Choroid plexus epithelial cell (primary cell): ENCODE data around the gene MAGIX.
A peak's percentile ranks its signal among the peaks of the same experiment; 100 is the strongest.

ENCODE experiments used
- DNase-seq: peaks from one replicate; pipeline ENCODE4 v3.0.0-alpha.2; 2010; ENCODE audit warnings: low read depth
- H3K4me3 ChIP-seq: 2 replicates; pipeline ENCODE4 v1.5.1; 2011; ENCODE audit warnings: low read depth, mild to moderate bottlenecking, control low read depth, low read length, moderate library complexity
- TF ChIP-seq, protein P1 (sequence below): conservative IDR thresholded peaks from 2 replicates; pipeline ENCODE4 v1.5.1; 2011; ENCODE audit warnings: low read depth, mild to moderate bottlenecking, control low read depth, inconsistent platforms, low read length, moderate library complexity

Gene MAGIX

DNA sequence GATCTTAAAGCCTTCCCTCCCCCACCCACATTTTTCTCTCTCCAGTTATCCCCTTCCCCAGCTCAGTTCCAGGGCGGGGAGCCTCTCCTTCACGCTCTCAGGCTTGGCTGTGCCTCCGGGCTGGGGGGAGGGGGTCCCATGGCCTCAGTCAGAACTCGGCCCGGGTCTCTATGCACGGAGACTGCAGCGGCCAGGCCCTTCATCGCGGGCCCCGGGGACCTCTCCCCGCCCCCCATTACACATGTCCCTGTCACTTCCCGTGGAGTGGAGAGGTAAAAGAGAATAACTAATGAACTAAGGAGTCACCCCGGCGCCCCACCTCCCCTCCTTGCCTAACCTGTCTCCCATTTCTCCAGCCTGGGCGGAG, 24.5 kb downstream of the MAGIX start:
- no peak overlapping the region for H3K4me3 ChIP-seq
- DNase-seq: no peak
- TF ChIP-seq, protein P1, sequence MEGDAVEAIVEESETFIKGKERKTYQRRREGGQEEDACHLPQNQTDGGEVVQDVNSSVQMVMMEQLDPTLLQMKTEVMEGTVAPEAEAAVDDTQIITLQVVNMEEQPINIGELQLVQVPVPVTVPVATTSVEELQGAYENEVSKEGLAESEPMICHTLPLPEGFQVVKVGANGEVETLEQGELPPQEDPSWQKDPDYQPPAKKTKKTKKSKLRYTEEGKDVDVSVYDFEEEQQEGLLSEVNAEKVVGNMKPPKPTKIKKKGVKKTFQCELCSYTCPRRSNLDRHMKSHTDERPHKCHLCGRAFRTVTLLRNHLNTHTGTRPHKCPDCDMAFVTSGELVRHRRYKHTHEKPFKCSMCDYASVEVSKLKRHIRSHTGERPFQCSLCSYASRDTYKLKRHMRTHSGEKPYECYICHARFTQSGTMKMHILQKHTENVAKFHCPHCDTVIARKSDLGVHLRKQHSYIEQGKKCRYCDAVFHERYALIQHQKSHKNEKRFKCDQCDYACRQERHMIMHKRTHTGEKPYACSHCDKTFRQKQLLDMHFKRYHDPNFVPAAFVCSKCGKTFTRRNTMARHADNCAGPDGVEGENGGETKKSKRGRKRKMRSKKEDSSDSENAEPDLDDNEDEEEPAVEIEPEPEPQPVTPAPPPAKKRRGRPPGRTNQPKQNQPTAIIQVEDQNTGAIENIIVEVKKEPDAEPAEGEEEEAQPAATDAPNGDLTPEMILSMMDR: no peak

DNA sequence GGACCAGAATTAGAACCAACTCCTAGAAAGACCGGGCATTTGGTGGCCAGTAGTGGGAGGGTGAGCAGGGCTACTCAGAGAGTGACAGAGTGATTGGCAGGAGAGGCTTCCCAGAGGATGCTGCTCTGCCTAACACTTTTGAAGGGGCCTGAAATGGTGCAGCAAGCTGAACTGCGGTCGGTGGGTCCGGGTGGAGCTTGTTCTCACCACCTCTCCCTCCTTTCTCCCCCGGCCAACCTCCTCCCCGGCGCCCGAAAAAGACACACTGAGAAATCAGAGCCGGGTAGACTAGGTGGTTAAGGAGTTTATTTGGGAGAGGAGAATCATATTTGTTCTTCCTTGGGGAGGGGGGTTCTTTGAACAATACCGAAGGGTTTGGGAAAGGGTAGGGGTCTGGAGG, 25.0 kb downstream of the MAGIX start:
- TF ChIP-seq, protein P1: no peak
- no peak overlapping the region for H3K4me3 ChIP-seq
- no peak for DNase-seq

DNA sequence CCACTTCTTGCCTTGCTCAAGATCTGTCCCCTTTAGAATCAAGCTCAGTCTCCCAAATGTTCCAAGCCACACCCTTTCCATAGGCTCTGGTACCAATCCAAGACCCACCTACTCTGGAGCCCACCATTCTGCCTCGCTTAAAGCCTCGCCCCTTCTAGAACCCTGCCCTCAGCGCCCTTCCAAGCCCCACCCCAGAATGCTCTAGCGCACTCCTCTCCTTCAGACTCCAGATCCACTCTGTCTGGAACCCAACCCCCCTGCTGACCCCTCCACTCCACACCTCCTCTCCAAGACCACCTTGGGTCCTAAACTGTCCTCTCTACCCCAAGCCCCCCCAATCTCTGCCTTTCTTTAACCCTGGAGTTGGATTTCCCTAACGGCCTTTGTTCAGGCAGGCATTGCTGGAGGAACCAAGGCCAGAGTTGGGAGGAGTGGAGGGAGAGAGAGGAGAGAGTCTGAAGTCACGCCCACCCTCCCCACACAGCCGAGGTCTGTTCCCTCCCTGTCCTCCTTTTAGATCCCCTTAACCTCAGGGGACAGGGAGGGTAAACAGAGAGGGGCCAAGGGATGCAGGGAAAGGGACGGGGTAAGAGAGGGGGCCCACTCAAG, 26.0 kb downstream of the MAGIX start:
- DNase-seq: no peak
- H3K4me3 ChIP-seq: no peak overlapping the region
- TF ChIP-seq, protein P1: no peak

DNA sequence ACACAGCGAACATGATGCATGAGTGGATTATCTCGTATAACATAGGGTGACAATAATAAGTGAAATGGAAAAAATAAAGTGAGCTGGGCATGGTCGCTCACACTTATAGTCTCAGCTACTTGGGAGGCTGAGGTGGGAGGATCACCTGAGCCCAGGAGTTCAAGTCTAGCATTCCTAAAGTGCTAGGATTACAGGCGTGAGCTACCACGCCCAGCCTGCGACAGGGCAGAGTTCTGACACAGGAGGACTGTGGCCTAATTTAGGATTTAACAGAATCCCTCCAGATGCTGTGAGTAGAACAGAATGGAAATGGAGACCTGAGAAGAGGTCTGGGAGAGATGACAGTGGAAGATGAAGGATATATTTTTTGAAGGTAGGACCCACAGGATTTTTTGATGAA, 27.0 kb downstream of the MAGIX start:
- no peak overlapping the region for H3K4me3 ChIP-seq
- TF ChIP-seq, protein P1: no peak
- DNase-seq: no peak

DNA sequence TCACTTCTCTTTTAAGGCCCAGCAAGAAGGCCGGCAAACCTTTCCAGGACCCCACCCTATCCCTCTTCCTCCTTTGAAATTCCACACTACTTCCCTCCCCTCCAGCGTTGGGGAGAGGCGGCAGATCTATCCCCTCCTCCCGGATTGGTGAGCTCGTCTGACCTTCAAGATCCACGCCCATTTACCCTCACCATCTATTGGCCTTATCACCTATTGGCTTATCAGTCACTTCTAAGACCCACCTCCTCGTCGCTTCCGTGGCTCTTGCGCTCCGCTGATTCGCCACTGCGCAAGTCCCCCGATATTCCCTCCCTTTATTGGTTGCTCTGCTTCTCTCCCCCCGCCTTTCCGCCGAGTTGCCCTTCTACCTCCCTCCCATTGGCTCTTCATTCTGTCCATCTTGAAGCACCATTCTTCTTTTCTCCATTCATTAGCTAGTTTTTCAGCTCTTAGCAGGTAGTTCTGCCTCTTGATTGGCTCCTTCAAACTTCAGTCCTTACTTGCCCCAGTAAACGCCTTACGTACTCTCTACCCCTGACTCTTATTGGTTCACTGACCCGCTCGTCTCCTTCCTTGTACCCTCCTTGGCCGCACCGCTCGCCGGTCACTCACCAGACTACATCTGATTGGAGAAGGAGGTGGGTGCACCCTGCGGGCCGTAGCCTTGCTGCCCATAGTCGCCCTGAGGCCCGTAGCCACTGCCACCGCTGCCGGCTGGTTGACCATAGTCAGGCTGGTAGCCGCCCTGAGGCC, 28.4 kb downstream of the MAGIX start:
- peak; percentile 100 for DNase-seq
- peak overlapping the region; percentile 78 for H3K4me3 ChIP-seq
- TF ChIP-seq, protein P1: no peak

DNA sequence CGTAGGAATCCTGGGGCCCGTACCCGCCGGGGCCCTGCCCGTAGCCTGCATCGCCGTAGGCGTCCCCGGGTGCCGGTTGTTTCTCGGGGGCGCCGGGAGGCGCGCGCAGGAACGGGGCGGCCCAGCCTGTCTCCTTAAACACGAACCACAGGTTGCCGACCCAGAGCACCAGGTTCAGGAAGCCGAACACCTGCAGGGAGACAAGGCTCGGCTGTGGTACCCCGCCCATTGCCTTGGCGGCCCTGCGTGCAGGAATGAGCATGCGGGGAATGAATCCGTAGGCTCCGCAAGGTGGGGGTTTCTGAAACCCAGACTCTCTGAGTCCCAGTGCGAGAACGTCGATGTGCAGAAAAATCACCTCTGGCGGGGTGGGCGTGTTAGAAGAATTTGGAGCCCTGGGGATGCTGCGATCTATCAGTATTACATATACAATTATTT, 29.0 kb downstream of the MAGIX start:
- no peak for DNase-seq
- peak overlapping the region; percentile 78 for H3K4me3 ChIP-seq
- TF ChIP-seq, protein P1: no peak

DNA sequence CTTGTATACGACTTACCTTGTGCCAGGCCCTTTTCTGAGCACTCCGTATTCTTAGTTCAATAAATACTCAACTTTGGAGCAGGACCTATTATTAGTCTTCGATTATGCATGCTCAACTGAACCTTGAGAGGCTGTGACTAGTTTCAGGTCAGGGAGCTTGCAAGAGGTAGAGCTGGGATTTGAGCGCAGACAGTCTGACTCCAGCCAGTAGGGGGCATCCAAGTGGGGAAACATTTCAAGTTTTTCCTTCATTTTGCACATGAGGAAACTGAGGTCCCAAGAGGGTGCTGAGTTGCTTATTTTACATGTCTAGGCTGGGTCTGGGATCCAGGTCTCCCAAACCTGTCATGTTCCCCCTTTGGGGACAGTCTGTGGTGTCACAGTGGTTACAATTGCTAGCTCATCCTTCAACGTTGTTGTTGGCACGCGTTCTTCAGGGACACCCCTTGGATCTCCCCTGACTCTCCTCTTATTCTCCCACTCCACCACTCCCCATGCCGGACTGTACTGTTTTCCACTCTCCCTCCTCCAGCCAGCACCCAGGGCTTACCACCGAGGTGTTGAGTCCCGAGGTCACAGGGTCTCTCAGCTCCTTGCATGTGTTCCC, 30.3 kb downstream of the MAGIX start:
- DNase-seq: peak; percentile 58
- no peak overlapping the region for H3K4me3 ChIP-seq
- TF ChIP-seq, protein P1: peak; percentile 76
